Measurements from ENCODE around the gene NTRK1. TPM values are rescaled to one million over a fixed set of nuclear protein-coding genes. Genes with fewer than 3 reads are reported as not detected.

The NTRK1 gene
- total RNA-seq (2014; rRNA removed; shearing (Covaris generic); ENCODE audit: low replicate concordance) = not detected in 2 replicates

DNA sequence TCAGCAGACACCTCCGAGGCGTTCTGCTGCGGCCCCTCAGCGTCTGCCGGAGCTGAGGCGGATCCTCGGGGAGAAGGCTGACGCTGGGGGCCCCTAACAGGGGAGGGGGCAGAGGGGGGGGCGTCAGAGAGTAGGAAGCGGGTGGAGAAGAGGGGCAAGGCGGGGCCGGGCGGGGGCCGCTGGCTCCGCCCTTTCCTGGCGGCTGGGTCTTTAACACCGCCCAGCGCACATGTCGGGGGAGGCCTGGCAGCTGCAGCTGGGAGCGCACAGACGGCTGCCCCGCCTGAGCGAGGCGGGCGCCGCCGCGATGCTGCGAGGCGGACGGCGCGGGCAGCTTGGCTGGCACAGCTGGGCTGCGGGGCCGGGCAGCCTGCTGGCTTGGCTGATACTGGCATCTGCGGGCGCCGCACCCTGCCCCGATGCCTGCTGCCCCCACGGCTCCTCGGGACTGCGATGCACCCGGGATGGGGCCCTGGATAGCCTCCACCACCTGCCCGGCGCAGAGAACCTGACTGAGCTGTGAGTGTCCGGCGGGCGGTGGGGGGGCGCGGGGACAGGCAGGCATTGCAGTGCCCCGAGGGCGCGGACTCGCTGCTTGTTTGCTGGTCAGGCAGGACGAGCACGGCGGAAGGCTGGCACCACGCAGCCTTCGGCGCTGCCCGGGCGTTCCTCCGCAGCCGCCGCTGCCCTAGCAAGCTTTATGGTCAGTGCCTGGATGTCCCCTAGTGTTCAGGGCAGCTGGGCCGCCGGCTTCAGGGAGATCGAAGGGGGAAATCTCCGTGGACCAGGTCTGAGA lies at the start of gene NTRK1:
TSS of gene NTRK1 (plus strand) at position 238 of the 796 bp plus-strand sequence. CDS start at position 308, 70 bp downstream.
- Histone ChIP-seq H3K9ac (ENCODE audit: low read length) (no peak within 1 kb of the TSS), H3K79me2 (ENCODE audit: low read length) (no peaks in the 10 kb centered on the region), H3K27ac (ENCODE audit: low read length) (no peak within 1 kb of the TSS), H3K27me3 (ENCODE audit: low read length) (no peaks in the 10 kb centered on the region), H3K4me2 (ENCODE audit: low read depth, low read length, poor library complexity, severe bottlenecking) (no peak within 1 kb of the TSS), H3K4me1 (ENCODE audit: low read length) (no peaks in the 10 kb centered on the region), H3K4me3 (ENCODE audit: low read length) (no peak within 1 kb of the TSS), H3K36me3 (ENCODE audit: insufficient read depth, low read length) (no peaks in the 10 kb centered on the region), H4K20me1 (ENCODE audit: insufficient read depth, low read depth, low read length) (no peaks in the 10 kb centered on the region), H3K9me3 (ENCODE audit: low read length) (no peaks in the 10 kb centered on the region), H2AFZ (ENCODE audit: low read length) (no peak within 1 kb of the TSS), H3K9me2 (replicated peaks; ENCODE audit: insufficient read depth, low read length) (no peaks in the 10 kb centered on the region)
- no peak for DNase-seq

- H3K27me3 ChIP-seq (ENCODE audit: low read length) = no peaks in the 10 kb centered on the region
- H3K4me1 ChIP-seq (ENCODE audit: low read length) = no peaks in the 10 kb centered on the region
- H4K20me1 ChIP-seq (ENCODE audit: insufficient read depth, low read depth, low read length) = peaks cover 4% of the 10 kb centered on the region; the same call in 1 of the 2 replicates
- H3K4me2 ChIP-seq (ENCODE audit: low read depth, low read length, poor library complexity, severe bottlenecking) = no peak overlapping the region
- H3K9me2 ChIP-seq (replicated peaks; ENCODE audit: insufficient read depth, low read length) = no peaks in the 10 kb centered on the region
- H2AFZ ChIP-seq (ENCODE audit: low read length) = no peak overlapping the region
- H3K4me3 ChIP-seq (ENCODE audit: low read length) = no peak overlapping the region
- no peak for DNase-seq
- H3K79me2 ChIP-seq (ENCODE audit: low read length) = no peaks in the 10 kb centered on the region
- H3K9me3 ChIP-seq (ENCODE audit: low read length) = no peaks in the 10 kb centered on the region
- H3K9ac ChIP-seq (ENCODE audit: low read length) = no peak overlapping the region
- no peak overlapping the region for H3K27ac ChIP-seq (ENCODE audit: low read length)
- no peaks in the 10 kb centered on the region for H3K36me3 ChIP-seq (ENCODE audit: insufficient read depth, low read length)
These were observed 49.5 kb upstream of the NTRK1 start for GRCh38 chr1:156811168-156811567.

GRCh38 chr1:156812293-156812990 lies 48.2 kb upstream of the NTRK1 start:
- DNase-seq = no peak
- Histone ChIP-seq H3K4me2 (ENCODE audit: low read depth, low read length, poor library complexity, severe bottlenecking) (no peak overlapping the region), H3K4me3 (ENCODE audit: low read length) (no peak overlapping the region), H3K36me3 (ENCODE audit: insufficient read depth, low read length) (no peaks in the 10 kb centered on the region), H3K79me2 (ENCODE audit: low read length) (no peaks in the 10 kb centered on the region), H3K27ac (ENCODE audit: low read length) (no peak overlapping the region), H3K27me3 (ENCODE audit: low read length) (no peaks in the 10 kb centered on the region), H3K9ac (ENCODE audit: low read length) (no peak overlapping the region), H4K20me1 (ENCODE audit: insufficient read depth, low read depth, low read length) (peaks cover 4% of the 10 kb centered on the region; the same call in 1 of the 2 replicates), H3K9me2 (replicated peaks; ENCODE audit: insufficient read depth, low read length) (no peaks in the 10 kb centered on the region), H3K9me3 (ENCODE audit: low read length) (no peaks in the 10 kb centered on the region), H2AFZ (ENCODE audit: low read length) (no peak overlapping the region), H3K4me1 (ENCODE audit: low read length) (no peaks in the 10 kb centered on the region)

GRCh38 chr1:156813298-156813697 lies 47.4 kb upstream of the NTRK1 start:
- Histone ChIP-seq H3K4me1 (ENCODE audit: low read length) (no peaks in the 10 kb centered on the region), H3K27ac (ENCODE audit: low read length) (no peak overlapping the region), H3K27me3 (ENCODE audit: low read length) (no peaks in the 10 kb centered on the region), H3K9me3 (ENCODE audit: low read length) (no peaks in the 10 kb centered on the region), H3K9me2 (replicated peaks; ENCODE audit: insufficient read depth, low read length) (no peaks in the 10 kb centered on the region), H3K9ac (ENCODE audit: low read length) (no peak overlapping the region), H4K20me1 (ENCODE audit: insufficient read depth, low read depth, low read length) (peaks cover 4% of the 10 kb centered on the region; the same call in 1 of the 2 replicates), H3K36me3 (ENCODE audit: insufficient read depth, low read length) (no peaks in the 10 kb centered on the region), H3K79me2 (ENCODE audit: low read length) (no peaks in the 10 kb centered on the region), H3K4me2 (ENCODE audit: low read depth, low read length, poor library complexity, severe bottlenecking) (no peak overlapping the region), H2AFZ (ENCODE audit: low read length) (no peak overlapping the region), H3K4me3 (ENCODE audit: low read length) (no peak overlapping the region)
- DNase-seq = no peak

DNA sequence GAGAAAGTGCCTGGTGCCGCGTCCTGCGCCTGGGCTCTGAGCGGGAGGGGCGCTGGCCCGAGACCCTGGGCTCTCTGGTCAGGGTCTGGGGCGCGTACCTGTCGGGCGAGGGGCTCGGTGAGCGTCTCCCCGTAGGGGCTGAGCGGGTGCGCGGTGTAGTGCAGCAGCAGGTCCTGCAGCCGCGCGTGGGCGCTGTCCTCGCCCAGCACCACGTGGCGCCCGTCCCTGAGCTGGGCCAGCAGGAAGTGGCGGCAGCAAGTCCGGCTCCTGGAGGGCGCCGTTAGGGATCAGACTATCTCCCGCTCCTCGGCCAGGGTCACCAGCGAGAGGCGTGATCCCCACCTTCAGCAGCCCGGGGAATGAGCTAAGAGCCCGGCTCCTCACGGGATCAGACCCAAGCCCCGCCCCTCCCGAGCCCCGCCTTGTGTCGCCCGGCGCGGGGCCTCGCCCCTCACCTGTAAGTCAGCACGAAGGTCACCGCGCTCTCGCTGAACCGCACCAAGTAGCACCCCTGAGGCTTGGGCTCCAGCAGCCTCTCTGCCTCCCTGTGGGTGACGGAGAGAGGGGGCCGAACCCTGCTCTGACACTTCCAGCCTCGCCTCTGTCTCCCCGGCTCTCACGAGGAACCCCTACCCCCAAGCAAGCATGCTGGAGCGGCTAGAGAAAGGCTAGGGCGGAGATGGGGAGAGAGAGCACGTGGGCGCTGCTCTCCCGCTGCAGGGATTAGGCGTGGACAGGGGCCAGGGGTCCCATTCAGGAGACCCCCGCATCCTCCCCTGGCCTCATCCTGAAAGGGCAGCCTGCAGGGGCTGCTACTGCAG lies 46.7 kb upstream of the NTRK1 start:
- no peaks in the 10 kb centered on the region for H3K36me3 ChIP-seq (ENCODE audit: insufficient read depth, low read length)
- no peaks in the 10 kb centered on the region for H3K9me2 ChIP-seq (replicated peaks; ENCODE audit: insufficient read depth, low read length)
- no peaks in the 10 kb centered on the region for H3K27me3 ChIP-seq (ENCODE audit: low read length)
- H3K9ac ChIP-seq (ENCODE audit: low read length) = no peak overlapping the region
- H3K9me3 ChIP-seq (ENCODE audit: low read length) = no peaks in the 10 kb centered on the region
- H3K27ac ChIP-seq (ENCODE audit: low read length) = no peak overlapping the region
- no peak for DNase-seq
- peaks cover 4% of the 10 kb centered on the region; the same call in 1 of the 2 replicates for H4K20me1 ChIP-seq (ENCODE audit: insufficient read depth, low read depth, low read length)
- no peak overlapping the region for H3K4me2 ChIP-seq (ENCODE audit: low read depth, low read length, poor library complexity, severe bottlenecking)
- no peak overlapping the region for H2AFZ ChIP-seq (ENCODE audit: low read length)
- H3K79me2 ChIP-seq (ENCODE audit: low read length) = no peaks in the 10 kb centered on the region
- no peaks in the 10 kb centered on the region for H3K4me1 ChIP-seq (ENCODE audit: low read length)
- no peak overlapping the region for H3K4me3 ChIP-seq (ENCODE audit: low read length)

DNA sequence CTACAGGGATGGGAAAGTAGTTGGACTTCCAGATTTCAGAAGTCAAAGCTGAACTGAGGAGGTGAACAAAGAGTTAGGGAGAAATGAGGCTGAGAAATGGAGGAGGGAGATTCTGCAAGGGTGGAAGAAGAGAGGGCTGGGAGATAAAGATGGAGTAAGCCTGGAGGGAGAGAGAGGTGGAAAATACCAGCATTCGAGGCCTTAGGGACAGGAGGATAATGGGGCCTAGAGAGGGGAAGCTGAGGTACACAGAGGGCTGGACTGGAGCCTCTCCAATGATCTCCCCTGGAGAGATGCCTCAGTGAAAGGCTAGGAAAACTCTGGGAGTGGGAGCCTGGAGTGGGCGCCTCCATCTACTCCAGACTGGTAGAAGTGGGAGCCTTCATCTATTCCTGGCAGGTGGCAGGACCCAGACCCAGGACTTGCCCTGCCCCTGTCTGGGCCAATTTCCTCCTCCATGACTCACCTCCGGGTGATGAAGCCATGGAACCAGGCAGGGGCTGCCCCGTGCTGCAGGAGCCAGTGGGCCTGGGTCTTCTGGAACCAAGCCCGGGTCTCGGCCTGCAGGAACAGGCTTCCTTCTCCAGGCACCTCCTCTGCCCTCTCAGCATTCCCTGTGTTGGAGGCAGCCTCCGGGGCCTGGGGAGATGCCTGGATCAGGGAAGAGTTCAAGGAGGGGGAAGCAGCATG lies 45.9 kb upstream of the NTRK1 start:
- peaks cover 4% of the 10 kb centered on the region; the same call in 1 of the 2 replicates for H4K20me1 ChIP-seq (ENCODE audit: insufficient read depth, low read depth, low read length)
- no peaks in the 10 kb centered on the region for H3K79me2 ChIP-seq (ENCODE audit: low read length)
- H3K4me2 ChIP-seq (ENCODE audit: low read depth, low read length, poor library complexity, severe bottlenecking) = no peak overlapping the region
- no peaks in the 10 kb centered on the region for H3K9me2 ChIP-seq (replicated peaks; ENCODE audit: insufficient read depth, low read length)
- H3K9me3 ChIP-seq (ENCODE audit: low read length) = no peaks in the 10 kb centered on the region
- H2AFZ ChIP-seq (ENCODE audit: low read length) = no peak overlapping the region
- no peaks in the 10 kb centered on the region for H3K4me1 ChIP-seq (ENCODE audit: low read length)
- H3K9ac ChIP-seq (ENCODE audit: low read length) = no peak overlapping the region
- no peak for DNase-seq
- H3K27ac ChIP-seq (ENCODE audit: low read length) = no peak overlapping the region
- no peaks in the 10 kb centered on the region for H3K27me3 ChIP-seq (ENCODE audit: low read length)
- no peak overlapping the region for H3K4me3 ChIP-seq (ENCODE audit: low read length)
- no peaks in the 10 kb centered on the region for H3K36me3 ChIP-seq (ENCODE audit: insufficient read depth, low read length)

DNA sequence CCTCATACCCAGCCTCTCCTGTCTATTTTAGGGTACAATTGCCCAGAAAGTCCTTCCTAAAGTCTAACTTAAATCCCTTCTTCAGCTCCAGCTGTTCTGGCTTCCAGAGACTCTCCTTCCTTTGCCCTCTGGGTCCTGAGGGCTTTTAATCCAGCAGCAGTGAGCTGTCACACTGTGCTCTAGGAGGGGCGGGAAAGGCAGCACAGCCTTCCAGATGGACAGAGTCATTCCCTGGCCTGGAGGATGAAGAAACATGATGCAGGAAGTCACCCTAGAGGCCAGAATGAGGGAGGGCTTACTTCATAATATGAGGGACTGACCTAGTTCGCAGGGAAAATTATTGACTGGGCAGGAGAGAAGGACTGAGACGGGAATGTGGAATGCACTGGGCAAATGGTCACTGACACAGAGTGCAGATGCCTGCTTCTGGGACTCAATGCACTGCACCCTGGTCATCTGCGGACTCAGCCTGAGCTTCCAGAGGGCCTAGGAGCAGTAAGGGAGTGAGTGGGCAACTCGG lies 45.3 kb upstream of the NTRK1 start:
- no peak overlapping the region for H3K4me3 ChIP-seq (ENCODE audit: low read length)
- no peaks in the 10 kb centered on the region for H3K9me2 ChIP-seq (replicated peaks; ENCODE audit: insufficient read depth, low read length)
- no peak overlapping the region for H2AFZ ChIP-seq (ENCODE audit: low read length)
- no peak overlapping the region for H3K27ac ChIP-seq (ENCODE audit: low read length)
- H3K4me2 ChIP-seq (ENCODE audit: low read depth, low read length, poor library complexity, severe bottlenecking) = no peak overlapping the region
- no peak overlapping the region for H3K9ac ChIP-seq (ENCODE audit: low read length)
- no peaks in the 10 kb centered on the region for H3K9me3 ChIP-seq (ENCODE audit: low read length)
- no peaks in the 10 kb centered on the region for H3K79me2 ChIP-seq (ENCODE audit: low read length)
- no peaks in the 10 kb centered on the region for H3K27me3 ChIP-seq (ENCODE audit: low read length)
- H3K4me1 ChIP-seq (ENCODE audit: low read length) = no peaks in the 10 kb centered on the region
- DNase-seq = no peak
- peaks cover 4% of the 10 kb centered on the region; the same call in 1 of the 2 replicates for H4K20me1 ChIP-seq (ENCODE audit: insufficient read depth, low read depth, low read length)
- H3K36me3 ChIP-seq (ENCODE audit: insufficient read depth, low read length) = no peaks in the 10 kb centered on the region
